ENCODE results near the gene VAMP1.

The VAMP1 gene

DNA sequence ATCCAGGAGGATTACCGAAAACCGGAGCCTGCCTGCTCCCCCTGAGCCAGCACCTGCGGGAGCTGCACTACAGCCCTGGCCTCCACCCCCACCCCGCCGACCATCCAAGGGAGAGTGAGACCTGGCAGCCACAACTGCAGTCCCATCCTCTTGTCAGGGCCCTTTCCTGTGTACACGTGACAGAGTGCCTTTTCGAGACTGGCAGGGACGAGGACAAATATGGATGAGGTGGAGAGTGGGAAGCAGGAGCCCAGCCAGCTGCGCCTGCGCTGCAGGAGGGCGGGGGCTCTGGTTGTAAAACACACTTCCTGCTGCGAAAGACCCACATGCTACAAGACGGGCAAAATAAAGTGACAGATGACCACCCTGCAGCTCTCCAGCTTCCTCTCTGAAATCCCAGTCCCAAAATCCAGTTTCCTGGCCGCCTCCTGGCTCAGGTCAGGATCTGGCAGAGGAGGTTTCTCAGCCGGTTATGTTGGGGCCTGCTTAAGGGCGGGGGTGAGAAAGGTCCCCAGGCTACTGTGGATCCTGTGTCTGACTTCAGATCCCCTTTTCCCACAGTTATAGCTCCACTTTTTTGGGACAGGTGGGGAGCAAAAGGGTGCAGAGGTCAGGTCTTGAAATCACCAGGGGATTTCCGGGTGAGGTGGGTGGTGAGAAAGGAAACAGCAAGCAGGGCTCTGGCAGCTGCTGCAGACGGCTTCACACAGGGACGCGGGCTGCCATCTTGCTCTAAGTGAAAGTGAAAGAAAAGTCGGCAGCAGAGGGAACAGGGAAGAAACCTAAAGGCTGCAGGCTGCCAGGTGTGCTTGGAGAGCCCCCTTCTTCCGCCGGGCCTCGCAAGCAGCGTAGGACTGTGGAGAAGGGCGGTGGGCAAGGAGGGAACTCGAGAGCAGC lies 18.9 kb downstream of the VAMP1 start, which contains the start of gene TAPBPL:
TSS of gene TAPBPL (plus strand) at position 695 of the 897 bp plus-strand sequence. CDS start 207 bp downstream, outside the sequence.
- Histone ChIP-seq H3K4me1 (ENCODE audit: control insufficient read depth, insufficient read depth, low read length, poor library complexity, severe bottlenecking) (peaks cover 36% of the 10 kb centered on the region), H3K36me3 (ENCODE audit: control insufficient read depth, insufficient read depth, low read length) (peaks cover 20% of the 10 kb centered on the region), H3K9me3 (ENCODE audit: control insufficient read depth, low read length) (no peaks in the 10 kb centered on the region), H3K27ac (ENCODE audit: insufficient read depth, low read length, poor library complexity, severe bottlenecking) (peak within 1 kb of the TSS; percentile 95), H3K4me3 (ENCODE audit: insufficient read depth, low read depth, low read length, poor library complexity, severe bottlenecking) (peak within 1 kb of the TSS; percentile 94), H3K27me3 (replicated peaks; ENCODE audit: control insufficient read depth, insufficient read depth, low read length, poor library complexity, severe bottlenecking) (no peaks in the 10 kb centered on the region)
- DNase-seq: peak; percentile 77 to 80 (median 78)

GRCh38 chr12:6450869-6451347 lies 19.6 kb downstream of the VAMP1 start:
- H3K4me1 ChIP-seq (ENCODE audit: control insufficient read depth, insufficient read depth, low read length, poor library complexity, severe bottlenecking): peaks cover 36% of the 10 kb centered on the region
- H3K36me3 ChIP-seq (ENCODE audit: control insufficient read depth, insufficient read depth, low read length): peaks cover 20% of the 10 kb centered on the region
- peak overlapping the region; percentile 94 for H3K4me3 ChIP-seq (ENCODE audit: insufficient read depth, low read depth, low read length, poor library complexity, severe bottlenecking)

GRCh38 chr12:6450091-6450868 lies 20.2 kb downstream of the VAMP1 start:
- H3K36me3 ChIP-seq (ENCODE audit: control insufficient read depth, insufficient read depth, low read length): peaks cover 17% of the 10 kb centered on the region

More at GRCh38 chr12:6450869-6451347, 19.6 kb downstream of the VAMP1 start:
- H3K9me3 ChIP-seq (ENCODE audit: control insufficient read depth, low read length): no peaks in the 10 kb centered on the region
- no peak for DNase-seq
- H3K27me3 ChIP-seq (replicated peaks; ENCODE audit: control insufficient read depth, insufficient read depth, low read length, poor library complexity, severe bottlenecking): no peaks in the 10 kb centered on the region
- H3K27ac ChIP-seq (ENCODE audit: insufficient read depth, low read length, poor library complexity, severe bottlenecking): peak overlapping the region; percentile 95

DNA sequence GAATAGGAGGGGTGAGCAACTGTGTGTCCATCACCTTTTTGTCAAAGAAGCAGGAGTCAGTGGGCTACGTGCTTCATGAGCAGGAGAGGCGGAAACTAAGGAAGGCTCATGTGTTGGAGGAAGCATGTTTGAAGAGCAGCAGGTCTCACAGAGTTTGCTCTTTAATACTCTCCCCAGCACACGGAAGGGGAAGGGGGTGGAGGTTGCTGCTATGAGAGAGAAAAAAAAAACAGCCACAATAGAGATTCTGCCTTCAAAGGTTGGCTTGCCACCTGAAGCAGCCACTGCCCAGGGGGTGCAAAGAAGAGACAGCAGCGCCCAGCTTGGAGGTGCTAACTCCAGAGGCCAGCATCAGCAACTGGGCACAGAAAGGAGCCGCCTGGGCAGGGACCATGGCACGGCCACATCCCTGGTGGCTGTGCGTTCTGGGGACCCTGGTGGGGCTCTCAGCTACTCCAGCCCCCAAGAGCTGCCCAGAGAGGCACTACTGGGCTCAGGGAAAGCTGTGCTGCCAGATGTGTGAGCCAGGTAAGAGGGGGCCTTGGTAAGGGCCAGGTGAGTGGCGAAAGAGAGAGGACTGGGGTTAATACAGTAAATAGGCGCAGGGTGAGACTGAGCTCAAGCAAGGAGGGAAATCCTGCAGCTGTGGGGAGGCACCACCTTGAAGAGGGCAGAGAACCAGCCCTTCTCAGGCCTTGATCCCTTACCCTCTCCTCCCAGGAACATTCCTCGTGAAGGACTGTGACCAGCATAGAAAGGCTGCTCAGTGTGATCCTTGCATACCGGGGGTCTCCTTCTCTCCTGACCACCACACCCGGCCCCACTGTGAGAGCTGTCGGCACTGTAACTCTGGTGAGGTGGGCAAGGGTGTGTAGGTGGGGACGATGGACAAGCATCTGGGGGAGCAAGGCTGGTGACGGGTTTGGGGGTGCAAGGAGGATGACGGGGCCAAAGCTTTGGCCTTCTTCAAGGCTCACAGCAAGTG lies 25.5 kb downstream of the VAMP1 start, which contains the start of gene CD27:
TSS of gene CD27 (plus strand) at position 252 of the 985 bp plus-strand sequence. CDS start at position 393, 141 bp downstream.
- H3K9me3 ChIP-seq (ENCODE audit: control insufficient read depth, low read length): no peaks in the 10 kb centered on the region
- peaks cover 21% of the 10 kb centered on the region for H3K4me1 ChIP-seq (ENCODE audit: control insufficient read depth, insufficient read depth, low read length, poor library complexity, severe bottlenecking)
- H3K4me3 ChIP-seq (ENCODE audit: insufficient read depth, low read depth, low read length, poor library complexity, severe bottlenecking): peak within 1 kb of the TSS; percentile 66
- H3K27ac ChIP-seq (ENCODE audit: insufficient read depth, low read length, poor library complexity, severe bottlenecking): peak within 1 kb of the TSS; percentile 75
- H3K27me3 ChIP-seq (replicated peaks; ENCODE audit: control insufficient read depth, insufficient read depth, low read length, poor library complexity, severe bottlenecking): no peaks in the 10 kb centered on the region
- DNase-seq: no peak
- H3K36me3 ChIP-seq (ENCODE audit: control insufficient read depth, insufficient read depth, low read length): no peaks in the 10 kb centered on the region

More at GRCh38 chr12:6450091-6450868, 20.2 kb downstream of the VAMP1 start:
- H3K9me3 ChIP-seq (ENCODE audit: control insufficient read depth, low read length): no peaks in the 10 kb centered on the region
- peak overlapping the region; percentile 95 for H3K27ac ChIP-seq (ENCODE audit: insufficient read depth, low read length, poor library complexity, severe bottlenecking)
- H3K4me3 ChIP-seq (ENCODE audit: insufficient read depth, low read depth, low read length, poor library complexity, severe bottlenecking): peak overlapping the region; percentile 94
- no peaks in the 10 kb centered on the region for H3K27me3 ChIP-seq (replicated peaks; ENCODE audit: control insufficient read depth, insufficient read depth, low read length, poor library complexity, severe bottlenecking)
- peaks cover 36% of the 10 kb centered on the region for H3K4me1 ChIP-seq (ENCODE audit: control insufficient read depth, insufficient read depth, low read length, poor library complexity, severe bottlenecking)
- DNase-seq: no peak

DNA sequence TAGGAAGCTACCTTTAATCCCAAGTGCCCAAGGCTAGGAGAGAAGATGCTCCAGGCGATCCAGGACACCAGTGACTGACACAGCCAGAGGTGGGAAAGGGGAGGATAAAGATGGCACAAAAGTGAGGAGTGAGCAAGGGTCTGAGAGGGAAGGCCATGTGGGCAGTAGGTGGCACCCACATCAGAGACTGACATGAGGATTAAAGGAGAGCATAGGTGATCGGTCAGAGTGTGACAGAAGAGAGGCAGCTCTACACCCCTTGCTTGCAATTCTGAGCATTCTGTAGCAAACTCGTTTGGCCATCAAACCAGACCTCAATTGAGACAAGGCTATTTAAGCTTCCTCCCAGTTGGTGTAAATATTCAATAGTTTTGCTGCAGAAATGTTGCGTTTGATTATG lies 26.4 kb downstream of the VAMP1 start:
- no peak overlapping the region for H3K4me3 ChIP-seq (ENCODE audit: insufficient read depth, low read depth, low read length, poor library complexity, severe bottlenecking)
- peaks cover 19% of the 10 kb centered on the region for H3K4me1 ChIP-seq (ENCODE audit: control insufficient read depth, insufficient read depth, low read length, poor library complexity, severe bottlenecking)
- H3K9me3 ChIP-seq (ENCODE audit: control insufficient read depth, low read length): no peaks in the 10 kb centered on the region
- no peaks in the 10 kb centered on the region for H3K27me3 ChIP-seq (replicated peaks; ENCODE audit: control insufficient read depth, insufficient read depth, low read length, poor library complexity, severe bottlenecking)
- DNase-seq: no peak
- H3K36me3 ChIP-seq (ENCODE audit: control insufficient read depth, insufficient read depth, low read length): no peaks in the 10 kb centered on the region
- H3K27ac ChIP-seq (ENCODE audit: insufficient read depth, low read length, poor library complexity, severe bottlenecking): peak overlapping the region; percentile 40

GRCh38 chr12:6443361-6443983 lies 27.0 kb downstream of the VAMP1 start:
- no peak for DNase-seq
- Histone ChIP-seq H3K36me3 (ENCODE audit: control insufficient read depth, insufficient read depth, low read length) (no peaks in the 10 kb centered on the region), H3K27me3 (replicated peaks; ENCODE audit: control insufficient read depth, insufficient read depth, low read length, poor library complexity, severe bottlenecking) (no peaks in the 10 kb centered on the region), H3K27ac (ENCODE audit: insufficient read depth, low read length, poor library complexity, severe bottlenecking) (peak overlapping the region; percentile 40), H3K4me3 (ENCODE audit: insufficient read depth, low read depth, low read length, poor library complexity, severe bottlenecking) (peak overlapping the region; percentile 11), H3K4me1 (ENCODE audit: control insufficient read depth, insufficient read depth, low read length, poor library complexity, severe bottlenecking) (peaks cover 19% of the 10 kb centered on the region), H3K9me3 (ENCODE audit: control insufficient read depth, low read length) (no peaks in the 10 kb centered on the region)

GRCh38 chr12:6442836-6443235 lies 27.6 kb downstream of the VAMP1 start:
- peak overlapping the region; percentile 40 for H3K27ac ChIP-seq (ENCODE audit: insufficient read depth, low read length, poor library complexity, severe bottlenecking)
- no peaks in the 10 kb centered on the region for H3K36me3 ChIP-seq (ENCODE audit: control insufficient read depth, insufficient read depth, low read length)
- H3K4me1 ChIP-seq (ENCODE audit: control insufficient read depth, insufficient read depth, low read length, poor library complexity, severe bottlenecking): peaks cover 18% of the 10 kb centered on the region
- DNase-seq: no peak
- no peak overlapping the region for H3K4me3 ChIP-seq (ENCODE audit: insufficient read depth, low read depth, low read length, poor library complexity, severe bottlenecking)
- no peaks in the 10 kb centered on the region for H3K27me3 ChIP-seq (replicated peaks; ENCODE audit: control insufficient read depth, insufficient read depth, low read length, poor library complexity, severe bottlenecking)
- no peaks in the 10 kb centered on the region for H3K9me3 ChIP-seq (ENCODE audit: control insufficient read depth, low read length)

DNA sequence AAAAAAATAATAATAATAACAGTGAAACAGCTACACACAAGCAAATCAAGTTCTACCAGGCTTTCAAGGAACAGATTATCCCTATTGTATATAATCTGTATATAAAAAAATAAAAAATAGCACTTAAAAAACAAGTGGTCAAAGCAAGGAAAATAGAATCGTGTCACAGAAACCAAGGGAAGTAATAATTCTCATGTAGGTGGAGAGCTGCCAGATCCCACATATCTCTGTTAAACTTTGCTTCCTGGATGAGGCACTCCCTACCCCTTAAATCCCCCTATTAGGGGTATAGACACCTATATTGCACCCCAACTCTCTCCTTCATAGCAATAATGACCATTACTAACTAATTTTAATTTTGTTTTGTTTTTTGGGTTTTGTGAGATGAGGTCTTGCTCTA lies 30.1 kb downstream of the VAMP1 start:
- H3K4me3 ChIP-seq (ENCODE audit: insufficient read depth, low read depth, low read length, poor library complexity, severe bottlenecking): no peak overlapping the region
- no peak overlapping the region for H3K27ac ChIP-seq (ENCODE audit: insufficient read depth, low read length, poor library complexity, severe bottlenecking)
- no peak for DNase-seq
- no peaks in the 10 kb centered on the region for H3K27me3 ChIP-seq (replicated peaks; ENCODE audit: control insufficient read depth, insufficient read depth, low read length, poor library complexity, severe bottlenecking)
- no peaks in the 10 kb centered on the region for H3K36me3 ChIP-seq (ENCODE audit: control insufficient read depth, insufficient read depth, low read length)
- peaks cover 17% of the 10 kb centered on the region for H3K4me1 ChIP-seq (ENCODE audit: control insufficient read depth, insufficient read depth, low read length, poor library complexity, severe bottlenecking)
- H3K9me3 ChIP-seq (ENCODE audit: control insufficient read depth, low read length): no peaks in the 10 kb centered on the region

DNA sequence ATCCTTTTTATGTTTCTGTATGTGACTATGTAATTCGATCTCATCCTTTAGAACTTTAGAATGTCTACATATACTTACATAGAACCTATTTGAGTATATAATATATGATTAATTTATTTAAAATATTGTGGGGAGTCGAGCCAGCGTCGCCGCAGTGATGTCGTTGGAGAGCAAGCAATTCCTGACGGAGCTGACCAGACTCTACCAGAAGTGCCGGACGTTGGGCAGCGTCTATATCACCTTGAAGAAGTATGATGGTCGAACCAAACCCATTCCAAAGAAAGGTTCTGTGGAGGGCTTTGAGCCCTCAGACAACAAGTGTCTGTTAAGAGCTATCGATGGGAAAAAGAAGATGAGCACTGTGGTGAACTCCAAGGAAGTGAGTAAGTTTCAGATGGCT lies 32.1 kb downstream of the VAMP1 start:
- Histone ChIP-seq H3K36me3 (ENCODE audit: control insufficient read depth, insufficient read depth, low read length) (no peaks in the 10 kb centered on the region), H3K27me3 (replicated peaks; ENCODE audit: control insufficient read depth, insufficient read depth, low read length, poor library complexity, severe bottlenecking) (no peaks in the 10 kb centered on the region), H3K4me3 (ENCODE audit: insufficient read depth, low read depth, low read length, poor library complexity, severe bottlenecking) (no peak overlapping the region), H3K4me1 (ENCODE audit: control insufficient read depth, insufficient read depth, low read length, poor library complexity, severe bottlenecking) (peaks cover 11% of the 10 kb centered on the region), H3K27ac (ENCODE audit: insufficient read depth, low read length, poor library complexity, severe bottlenecking) (no peak overlapping the region), H3K9me3 (ENCODE audit: control insufficient read depth, low read length) (no peaks in the 10 kb centered on the region)
- DNase-seq: no peak

All from effector memory CD4-positive, alpha-beta T cell (primary cell).